Stimulated activated CD4-positive, alpha-beta T cell treated with anti-CD3 and anti-CD28 coated beads, Interleukin-2, amount 100 ng/mL, for 4 hours (primary cell): Measurements from ENCODE around the gene ARHGEF2.
A peak's percentile ranks its signal among the peaks of the same experiment; 100 is the strongest.

Experiments
- DNase-seq: peaks from one replicate; pipeline ENCODE4 v3.0.0-alpha.2; 2020; ENCODE audit warnings: low read depth

ARHGEF2 gene

GRCh38 chr1:155978325-155978972 is at the start of gene ARHGEF2:
Gene ARHGEF2 (minus strand): TSS chr1:155978547. CDS start chr1:155978427, 120 bp downstream.
- DNase-seq = peak; percentile 78

- DNase-seq = no peak
Observed at GRCh38 chr1:156026588-156026987, 48.2 kb upstream of the ARHGEF2 start.

DNA sequence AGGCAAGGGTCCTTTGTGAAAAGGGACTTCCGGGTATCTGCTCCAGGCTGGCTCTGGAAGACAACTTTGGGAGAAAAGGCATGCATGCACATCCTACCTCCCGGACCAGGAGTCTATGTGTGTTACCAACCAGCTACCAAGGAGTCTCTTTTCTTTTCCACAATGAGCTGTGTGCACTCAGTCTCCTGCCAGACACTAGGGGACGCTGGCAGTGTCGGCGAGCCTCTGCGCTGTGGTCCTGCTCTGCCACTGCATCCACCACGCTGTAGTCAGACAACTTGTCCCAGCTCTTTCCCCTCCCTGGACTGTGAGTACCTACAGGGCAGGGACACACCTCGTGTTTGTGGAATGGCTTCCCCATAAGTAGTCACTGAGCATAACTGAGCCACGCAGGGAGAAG is 47.5 kb upstream of the ARHGEF2 start:
- no peak for DNase-seq

DNA sequence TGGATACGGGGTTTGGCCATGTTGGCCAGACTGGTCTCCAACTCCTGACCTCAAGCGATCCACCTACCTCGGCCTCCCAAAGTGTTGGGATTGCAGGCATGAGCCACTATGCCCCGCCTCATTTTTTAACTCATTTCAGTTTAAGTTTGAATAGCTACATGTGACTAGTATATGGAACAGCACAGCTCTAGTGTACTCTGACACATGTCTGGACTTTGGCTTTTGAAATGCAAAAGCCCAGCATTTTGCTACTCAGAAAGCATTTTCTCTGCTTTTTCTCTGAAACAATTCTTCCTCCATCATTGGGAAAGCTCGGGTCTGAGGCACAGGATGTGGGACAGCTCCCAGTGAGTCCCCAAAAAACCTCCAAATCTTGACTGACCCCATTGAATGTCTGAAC is 46.5 kb upstream of the ARHGEF2 start:
- DNase-seq = no peak

DNA sequence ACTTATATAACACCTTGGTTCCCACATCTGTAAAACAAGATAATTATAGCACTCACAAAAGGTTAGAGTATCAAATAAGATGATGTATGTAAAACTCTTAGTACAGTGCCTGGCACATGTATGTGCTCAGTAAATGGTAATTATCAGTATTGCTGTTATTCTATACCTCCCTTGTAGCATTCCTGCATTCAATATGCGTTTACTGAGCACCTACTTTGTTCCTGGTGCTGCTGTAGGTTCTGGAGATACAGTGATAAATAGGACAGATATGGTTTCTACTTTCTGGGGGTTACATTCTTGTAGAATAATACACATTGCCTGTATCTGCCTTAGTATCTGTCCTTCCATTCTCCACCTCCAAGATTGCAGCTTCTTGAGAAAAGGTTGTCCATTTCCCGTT is 43.6 kb upstream of the ARHGEF2 start:
- no peak for DNase-seq

DNA sequence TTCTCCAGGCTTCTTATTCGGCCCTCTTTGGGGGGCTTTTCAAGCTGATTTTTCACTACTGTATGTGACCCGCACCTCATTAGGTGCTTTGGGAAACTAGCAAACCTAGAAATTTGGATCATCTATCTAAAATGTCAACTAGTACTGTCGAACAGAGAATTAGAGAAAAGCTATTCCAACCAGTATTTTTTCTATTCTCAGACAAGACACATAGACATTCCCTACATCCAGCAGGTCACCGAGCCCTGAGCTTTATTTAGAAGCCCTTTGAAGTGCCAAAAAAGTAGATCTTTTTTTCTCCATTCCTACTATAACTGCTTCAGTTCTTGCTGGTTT is 42.7 kb upstream of the ARHGEF2 start:
- DNase-seq = no peak

GRCh38 chr1:156020293-156021092 is 42.1 kb upstream of the ARHGEF2 start, which contains the start of gene SSR2:
Gene SSR2 (minus strand): TSS chr1:156020951. CDS start chr1:156020167, 784 bp downstream.
- peak; percentile 79 for DNase-seq

GRCh38 chr1:156019946-156020292 is 41.6 kb upstream of the ARHGEF2 start:
- DNase-seq = no peak

DNA sequence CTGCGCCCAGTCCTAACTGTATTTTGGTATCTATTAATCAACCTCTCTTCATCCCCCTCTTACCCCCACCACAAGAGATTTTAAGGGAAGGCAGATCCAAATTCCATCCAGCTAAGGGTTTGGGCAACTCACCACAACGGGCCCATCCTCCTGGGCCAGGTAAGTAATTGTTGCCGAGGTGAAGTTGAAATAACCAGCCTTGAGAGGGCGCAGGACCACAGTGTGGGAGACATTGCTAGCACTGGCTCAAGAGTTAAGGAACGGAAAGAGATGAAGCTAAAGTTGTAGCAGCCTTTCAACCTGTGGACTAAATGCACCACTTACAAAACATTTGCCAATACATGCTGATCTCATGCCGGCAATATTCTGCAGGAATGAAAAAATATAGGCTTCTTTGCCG is 36.5 kb upstream of the ARHGEF2 start:
- DNase-seq = no peak

DNA sequence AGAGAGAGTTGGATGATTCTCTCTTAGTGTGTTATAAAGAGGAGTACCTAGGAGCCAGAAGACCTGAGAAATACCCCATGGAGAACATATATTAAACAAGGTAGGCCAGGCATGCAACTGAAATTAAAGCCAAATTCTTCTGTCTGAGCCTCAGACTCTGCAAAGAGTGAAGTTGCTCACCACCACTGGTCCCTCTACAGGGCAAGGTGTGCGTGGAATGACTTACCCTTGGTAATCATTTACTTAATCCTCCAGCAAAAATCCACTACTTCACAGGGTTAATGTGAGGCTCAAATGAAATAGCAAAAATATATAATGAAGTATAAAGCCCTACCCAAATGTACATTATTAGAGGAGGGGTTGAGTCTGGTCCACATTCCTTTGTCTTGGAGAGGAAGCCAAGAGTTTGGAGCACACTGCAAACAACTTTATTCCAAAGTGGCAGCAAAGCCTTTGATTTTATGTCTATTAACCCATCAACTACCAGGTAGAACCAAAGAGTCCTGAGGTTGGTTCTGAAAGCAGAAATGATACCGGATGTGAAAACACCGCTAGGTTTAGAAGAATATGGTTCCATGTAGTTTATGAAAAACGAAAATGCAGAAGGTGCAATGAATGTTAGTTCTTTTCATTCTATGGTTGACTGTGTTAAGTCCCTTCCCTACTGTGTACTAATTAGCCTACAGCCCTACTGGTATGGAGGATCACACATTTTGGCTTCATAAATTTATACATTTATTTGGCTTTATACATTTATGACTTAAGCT is 33.9 kb upstream of the ARHGEF2 start:
- DNase-seq = no peak

DNA sequence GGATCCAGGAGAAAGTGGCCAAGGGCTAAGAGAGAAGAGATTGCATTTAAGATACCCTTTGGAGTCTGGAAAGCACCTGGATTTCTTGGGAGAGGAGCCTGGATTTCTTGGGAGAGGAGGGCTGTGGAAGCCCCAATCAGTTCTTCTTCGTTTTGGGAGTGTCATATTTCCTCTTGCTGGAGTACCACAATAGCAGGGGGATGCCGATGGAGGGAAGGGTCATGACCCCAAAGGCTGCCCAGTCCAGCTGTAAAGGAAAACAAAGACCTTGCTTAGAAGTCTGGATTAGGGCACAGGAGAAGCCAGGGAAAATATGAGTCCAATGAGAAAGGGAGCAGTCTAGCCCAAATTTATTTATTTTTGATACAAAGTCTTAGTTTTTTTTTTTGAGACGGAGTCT is 31.1 kb upstream of the ARHGEF2 start:
- DNase-seq = no peak

DNA sequence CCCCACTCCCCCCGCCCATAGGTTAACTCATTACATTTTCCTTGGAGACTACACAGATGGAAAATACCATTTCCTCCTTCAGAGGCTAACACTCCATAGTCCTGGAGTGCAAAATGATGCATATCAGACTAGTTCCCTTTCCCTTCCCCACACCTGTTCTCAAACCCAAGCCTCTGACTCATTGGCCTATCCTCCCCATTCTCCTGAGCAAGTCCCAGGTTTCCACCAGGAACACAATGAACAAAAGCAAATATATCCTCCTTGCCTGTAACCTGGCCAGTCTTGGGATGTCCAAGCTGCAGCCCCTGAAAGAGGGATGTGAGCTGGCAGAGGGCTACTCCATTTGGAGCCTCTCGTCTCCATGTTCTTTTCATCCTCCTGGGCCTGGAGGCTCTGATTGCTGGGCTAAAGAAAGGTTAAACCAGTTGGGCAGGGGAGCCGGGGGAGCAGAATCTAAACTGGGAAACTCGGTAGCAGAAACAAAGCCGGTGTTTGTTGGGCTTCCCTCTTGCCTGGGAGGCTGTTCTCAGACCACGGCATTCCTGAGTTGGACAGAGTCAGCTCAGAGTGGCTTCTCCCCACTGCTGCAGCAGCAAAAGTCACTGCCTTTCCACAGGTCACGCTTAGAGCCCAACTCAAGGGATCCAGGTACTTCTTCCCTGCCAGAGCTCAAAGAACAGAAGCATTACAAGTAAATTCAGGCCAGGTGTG is 28.5 kb upstream of the ARHGEF2 start:
- DNase-seq = no peak

DNA sequence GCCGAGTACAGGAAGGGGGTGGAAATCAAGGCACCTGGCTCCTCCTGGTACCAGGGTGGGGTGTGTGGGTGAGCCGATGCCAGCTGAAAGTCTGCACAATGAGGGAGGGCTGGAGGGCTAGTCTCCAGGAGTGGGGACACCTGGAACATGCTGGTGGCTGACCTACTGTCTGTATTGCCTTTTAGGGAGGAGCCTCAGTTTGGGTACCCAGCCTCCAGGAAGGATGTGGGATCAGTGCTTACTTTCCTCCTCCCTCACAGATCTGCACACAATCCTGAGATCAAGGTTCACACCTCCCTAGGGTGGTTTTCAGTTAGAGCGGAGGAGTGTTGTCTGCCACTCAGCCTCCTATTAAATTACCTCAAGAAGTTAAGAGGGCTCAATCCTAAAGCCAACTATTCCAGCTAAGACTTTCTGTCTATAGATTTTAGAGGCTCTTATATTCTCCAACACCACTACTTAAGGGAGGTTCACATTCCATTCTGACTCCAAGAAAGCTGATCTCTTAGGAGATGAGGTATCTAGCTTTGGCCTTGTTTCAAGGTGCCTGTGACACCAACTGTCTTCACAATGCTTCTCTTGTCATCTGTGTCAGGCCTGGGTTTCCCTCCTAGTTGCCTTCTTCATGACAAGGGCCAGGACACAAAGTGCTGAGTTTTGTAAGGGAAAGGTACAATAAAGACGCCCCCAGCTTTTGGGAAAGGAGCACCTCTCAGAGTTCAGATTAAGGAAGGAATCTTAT is 26.7 kb upstream of the ARHGEF2 start:
- DNase-seq = no peak

GRCh38 chr1:156003923-156004188 is 25.5 kb upstream of the ARHGEF2 start:
- DNase-seq = no peak

- no peak for DNase-seq
Observed at GRCh38 chr1:156002188-156002911, 24.0 kb upstream of the ARHGEF2 start.

- no peak for DNase-seq
Observed at GRCh38 chr1:156001662-156002171, 23.4 kb upstream of the ARHGEF2 start.

GRCh38 chr1:156001021-156001661 is 22.8 kb upstream of the ARHGEF2 start:
- no peak for DNase-seq

DNA sequence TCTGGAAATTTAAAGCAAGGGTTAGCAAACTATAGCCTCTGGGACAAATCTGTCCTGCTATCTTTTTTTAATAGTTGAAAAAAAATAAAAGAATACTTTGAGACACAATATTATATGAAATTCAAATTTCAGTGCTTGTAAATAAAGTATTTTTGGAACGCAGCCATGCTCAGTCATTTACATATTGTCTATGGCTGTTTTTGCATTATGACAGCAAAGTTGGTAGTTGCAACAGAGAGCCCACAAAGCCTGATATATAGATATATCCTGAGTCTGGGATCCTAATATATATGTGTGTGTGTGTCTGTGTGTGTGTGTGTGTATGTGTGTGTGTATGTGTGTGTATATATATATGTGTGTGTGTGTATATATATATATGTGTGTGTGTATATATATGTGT is 21.6 kb upstream of the ARHGEF2 start:
- no peak for DNase-seq

GRCh38 chr1:155996166-155996565 is 17.8 kb upstream of the ARHGEF2 start:
- DNase-seq = no peak

DNA sequence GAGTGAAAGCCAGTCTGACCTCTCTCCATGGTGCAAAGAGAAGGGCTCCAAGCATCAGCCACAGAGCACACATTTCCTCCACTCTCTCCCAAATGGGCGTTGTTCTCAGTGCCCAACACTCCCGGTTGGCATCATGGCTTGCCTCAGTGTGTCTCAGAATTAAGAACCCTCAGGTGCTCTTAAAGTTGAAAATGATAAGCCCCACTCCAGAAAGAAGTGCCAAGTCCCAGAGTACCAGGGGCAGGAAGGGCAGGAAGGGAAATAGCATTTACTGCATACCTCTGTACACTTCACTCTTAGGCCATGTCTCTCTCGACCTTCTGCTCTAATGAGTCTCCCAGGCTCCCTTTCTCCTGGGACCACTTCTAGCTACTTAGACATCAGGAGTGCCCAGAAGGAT is 15.2 kb upstream of the ARHGEF2 start:
- no peak for DNase-seq
